GM18517 (cell line): ENCODE data around the gene CDK19.
"Not testable (repeated sequence)": the region's sequence is repeated elsewhere in the genome, so short reads cannot be mapped to it uniquely, and the experiment has no call there.

Experiments used
- ATAC-seq: cut with Tn5 transposase; IDR thresholded peaks from one replicate; pipeline ENCODE4 v1.9.1; 2021; ENCODE audit warnings: mild to moderate bottlenecking, moderate library complexity; ENCODE audit not compliant: unreplicated experiment

CDK19 gene

GRCh38 chr6:110593637-110594036 lies 221.6 kb downstream of the CDK19 start:
- ATAC-seq = no peak

DNA sequence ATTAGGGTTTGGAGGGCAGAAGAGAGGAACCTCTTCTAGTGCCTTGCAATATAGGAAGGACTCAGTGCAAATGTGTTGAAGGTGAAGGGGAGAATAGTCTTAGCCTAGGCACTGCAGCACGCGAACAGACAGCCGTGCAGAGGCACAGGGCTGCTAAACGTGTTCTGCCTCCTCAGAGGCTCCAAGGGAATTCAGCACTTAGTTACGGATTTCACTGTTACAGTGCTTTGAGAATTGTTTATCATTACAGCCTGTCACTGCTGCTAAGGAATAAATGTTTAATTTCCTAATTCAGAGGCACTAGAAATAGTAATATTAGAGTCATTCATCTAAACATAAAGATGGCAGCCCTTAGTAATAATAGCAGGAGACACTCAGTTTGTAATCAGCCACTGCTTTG lies 222.5 kb downstream of the CDK19 start:
- no peak for ATAC-seq

DNA sequence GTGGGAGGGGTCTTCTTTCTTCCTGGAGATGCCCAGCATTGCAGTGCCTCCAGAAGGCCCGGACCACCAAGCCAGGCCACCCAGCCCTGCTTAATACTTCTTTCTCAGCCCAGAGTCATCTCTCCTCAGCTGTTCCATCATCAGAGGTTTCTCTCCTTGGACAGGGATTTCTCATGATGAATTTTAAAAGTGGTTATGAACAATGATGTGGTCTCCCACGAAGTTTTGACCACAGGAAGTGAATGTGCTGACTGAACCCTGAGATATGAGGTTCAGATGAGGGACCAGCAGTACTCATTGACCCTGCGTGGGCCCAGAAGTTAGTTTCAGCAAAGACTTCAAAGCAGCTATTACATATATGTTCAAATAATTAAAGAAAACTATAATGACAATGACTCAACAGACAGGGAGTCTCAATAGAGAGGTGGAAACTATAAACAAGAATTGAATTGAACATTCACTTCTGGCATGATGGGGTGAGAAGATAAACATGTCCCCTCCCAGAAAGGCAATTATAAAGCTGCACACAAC lies 224.4 kb downstream of the CDK19 start:
- no peak for ATAC-seq

DNA sequence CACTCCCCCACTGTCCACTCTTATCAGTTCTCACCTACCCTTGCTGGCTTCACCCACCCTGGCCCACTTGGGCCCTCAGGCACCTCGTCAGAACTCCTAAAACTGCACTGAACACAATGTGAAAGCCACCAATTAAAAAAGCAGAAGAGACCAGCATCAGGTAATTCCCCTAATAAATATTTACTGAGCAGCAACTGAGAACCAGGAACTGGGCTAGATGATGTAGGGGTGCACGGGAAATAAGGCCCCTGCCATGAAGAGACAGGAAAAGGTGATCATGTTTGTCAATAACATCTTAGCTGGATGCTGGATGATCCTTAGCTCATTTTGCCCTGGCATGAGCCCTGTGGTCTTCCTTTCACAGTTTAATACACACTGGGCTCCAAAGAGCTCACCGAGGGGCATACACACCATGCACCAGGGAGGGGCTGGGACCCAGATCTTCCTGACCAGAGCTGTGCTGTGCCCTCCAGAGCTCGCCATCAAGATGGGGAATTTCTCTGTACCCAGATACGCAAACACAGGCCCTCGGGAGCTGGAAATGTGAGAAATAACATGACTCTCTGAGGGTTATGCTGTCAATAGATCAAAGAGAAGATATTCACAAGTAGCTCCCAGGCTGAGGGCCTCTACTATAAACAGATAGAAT lies 225.3 kb downstream of the CDK19 start:
- ATAC-seq = peak; percentile 98

DNA sequence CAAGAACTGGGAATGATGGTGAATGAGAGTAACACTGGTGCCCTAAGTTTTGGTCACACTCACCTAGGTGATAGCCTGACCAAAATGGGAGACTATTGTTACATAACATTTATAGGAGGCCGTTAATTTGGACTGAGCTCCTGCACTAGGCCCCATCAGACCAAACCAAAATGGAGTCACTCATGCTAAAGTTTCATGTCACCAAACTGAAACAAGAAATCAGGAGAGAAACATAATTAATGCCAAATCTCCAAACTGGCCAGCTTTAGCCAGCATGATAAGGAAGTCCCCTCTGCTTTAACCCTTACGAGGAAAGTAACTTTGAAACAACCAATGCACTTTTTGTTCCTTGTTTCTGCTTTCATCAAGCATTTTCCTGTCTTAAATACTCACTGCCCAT lies 227.9 kb downstream of the CDK19 start:
- no peak for ATAC-seq

DNA sequence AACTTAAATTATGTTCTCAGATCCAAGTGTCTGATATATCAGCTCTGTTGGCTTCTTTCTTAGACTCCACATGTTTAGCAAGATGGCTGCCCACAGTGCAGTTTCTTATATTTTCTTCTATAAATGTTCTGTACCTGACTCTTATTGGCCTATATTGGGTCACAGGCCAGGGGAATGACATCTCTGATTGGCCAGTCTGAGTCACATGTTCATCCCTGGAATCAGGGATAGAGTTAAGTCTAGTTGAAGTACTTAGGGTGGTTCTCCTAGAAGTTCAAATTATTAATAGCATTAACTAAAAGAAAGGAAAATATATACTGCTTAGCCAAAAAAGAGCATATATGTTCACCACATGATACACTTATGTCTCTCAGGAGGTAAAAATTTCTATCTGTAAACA lies 233.6 kb downstream of the CDK19 start:
- ATAC-seq = no peak

GRCh38 chr6:110577596-110578167 lies 237.6 kb downstream of the CDK19 start:
- not testable (repeated sequence) for ATAC-seq

- ATAC-seq = no peak
Measured at GRCh38 chr6:110575925-110576463, 239.3 kb downstream of the CDK19 start.

DNA sequence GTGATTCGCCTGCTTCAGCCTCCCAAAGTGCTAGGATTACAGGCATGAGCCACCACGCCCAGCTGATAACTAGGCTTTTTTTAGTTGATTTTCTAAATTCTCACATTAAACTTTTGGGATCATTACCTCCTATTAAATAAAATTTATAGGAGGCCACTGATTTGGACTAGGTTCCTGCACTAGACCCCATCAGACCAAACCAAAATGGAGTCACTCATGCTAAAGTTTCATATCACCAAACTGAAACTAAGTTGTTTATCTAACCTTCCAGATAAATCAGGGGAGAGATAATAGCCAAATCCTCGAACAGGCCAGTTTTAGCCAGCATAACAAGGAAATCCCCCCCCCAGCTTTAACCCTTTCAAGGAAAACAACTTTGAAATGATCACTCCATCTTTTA lies 240.5 kb downstream of the CDK19 start:
- no peak for ATAC-seq

- ATAC-seq = no peak
Measured at GRCh38 chr6:110573537-110573936, 241.7 kb downstream of the CDK19 start.

- no peak for ATAC-seq
Measured at GRCh38 chr6:110573136-110573535, 242.1 kb downstream of the CDK19 start.

DNA sequence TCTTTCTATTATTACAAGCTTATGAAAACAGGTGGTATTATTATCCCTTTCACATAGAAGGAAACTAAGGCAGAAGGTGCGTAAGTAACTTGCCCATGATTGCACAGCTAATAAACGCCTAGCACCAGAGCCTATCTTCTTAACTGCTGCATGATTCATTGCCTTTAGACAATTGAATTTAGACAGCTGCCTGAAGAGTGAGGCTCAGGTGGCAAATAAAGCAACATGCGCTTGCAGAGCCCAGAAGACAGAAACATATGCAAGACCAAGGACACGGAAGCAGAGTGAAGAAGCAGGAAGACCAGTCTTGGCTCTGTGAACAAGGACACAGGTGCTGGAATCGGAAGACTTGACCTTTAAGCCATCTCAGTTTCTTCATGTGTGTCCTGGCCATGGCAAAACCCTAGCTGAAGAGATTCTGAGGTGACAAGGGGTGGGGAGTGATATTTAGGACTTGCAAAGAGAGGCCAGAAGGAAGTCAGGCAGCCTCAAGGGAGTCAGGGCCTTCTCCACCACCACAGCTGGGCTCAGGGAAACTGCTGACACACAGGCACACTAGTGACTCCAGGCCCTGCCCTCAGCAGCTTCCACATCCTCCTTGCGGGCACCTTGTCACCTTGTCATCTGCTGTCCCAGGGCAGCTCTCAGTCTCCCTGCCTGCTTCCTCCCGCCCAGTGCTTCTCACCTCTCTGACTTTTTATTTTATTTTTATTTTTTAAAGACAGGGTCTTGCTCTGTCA lies 247.1 kb downstream of the CDK19 start:
- ATAC-seq = no peak

DNA sequence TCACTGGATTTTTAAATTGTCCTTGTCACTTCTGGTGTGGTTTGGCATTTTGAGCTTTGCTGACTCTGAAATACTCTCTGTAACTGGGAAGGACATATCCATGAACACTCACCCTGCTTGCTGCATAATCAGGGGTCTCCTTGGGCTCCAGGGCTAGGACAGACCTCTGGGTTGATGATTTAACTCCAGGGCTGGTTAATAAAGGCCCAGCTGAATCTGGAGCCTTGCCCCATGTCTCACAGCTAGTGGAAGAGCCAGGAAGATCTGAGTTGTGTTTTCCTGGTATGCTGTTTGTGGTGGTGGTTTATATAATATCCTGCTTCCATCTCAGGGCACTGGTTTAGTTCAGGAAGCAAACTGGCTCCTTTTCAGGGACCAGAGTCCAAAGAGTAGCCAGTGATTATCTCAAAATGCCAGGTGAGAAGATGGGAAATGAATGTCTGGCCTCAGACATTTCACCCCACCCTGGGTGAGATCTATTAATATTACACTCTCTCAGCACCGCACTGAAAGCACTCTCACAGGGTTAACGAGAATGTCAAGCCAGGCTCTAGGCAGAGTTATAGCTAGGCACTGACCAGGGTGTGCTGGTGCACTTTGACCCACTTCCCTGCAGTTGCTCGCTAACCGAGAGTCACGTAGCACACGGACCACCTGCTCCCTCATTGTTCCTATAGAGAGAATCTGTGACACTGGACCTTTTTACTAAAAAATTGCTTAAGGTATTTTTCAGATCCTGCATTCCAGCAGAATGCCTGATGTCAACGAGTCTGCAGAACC lies 248.7 kb downstream of the CDK19 start:
- ATAC-seq = no peak

DNA sequence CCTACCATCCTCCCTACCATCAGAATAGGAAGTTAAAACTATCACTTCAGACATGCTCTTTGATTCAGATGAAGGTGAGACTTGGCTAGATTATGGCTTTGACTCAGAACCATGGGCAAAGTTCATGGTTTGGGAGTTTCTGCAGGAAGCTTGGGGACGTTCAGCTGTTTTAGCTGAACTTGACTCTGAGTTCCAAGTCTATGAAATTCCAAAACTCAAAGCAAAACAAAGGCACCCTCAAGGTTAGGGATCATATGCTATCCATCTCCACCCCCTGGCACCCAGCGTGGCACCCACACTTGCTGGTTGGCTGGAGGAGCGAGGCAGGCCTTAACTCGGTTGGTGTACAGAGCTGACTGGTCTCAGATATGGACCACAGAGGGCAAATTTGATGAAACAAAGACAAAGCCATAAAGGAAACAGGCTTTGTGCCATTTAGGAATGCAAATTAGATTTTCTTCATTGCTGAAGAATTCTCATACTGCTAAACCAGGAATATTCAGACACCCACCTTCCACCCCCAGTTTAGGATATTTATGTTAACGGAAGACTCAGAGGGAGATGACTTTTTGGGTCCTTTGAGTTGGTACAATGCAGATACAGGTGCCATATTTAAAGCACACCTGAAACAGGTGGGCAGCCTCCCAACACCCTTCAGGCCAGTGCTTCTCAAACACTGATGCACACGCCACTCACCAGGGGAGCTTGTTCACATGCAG lies 250.4 kb downstream of the CDK19 start:
- ATAC-seq = no peak

DNA sequence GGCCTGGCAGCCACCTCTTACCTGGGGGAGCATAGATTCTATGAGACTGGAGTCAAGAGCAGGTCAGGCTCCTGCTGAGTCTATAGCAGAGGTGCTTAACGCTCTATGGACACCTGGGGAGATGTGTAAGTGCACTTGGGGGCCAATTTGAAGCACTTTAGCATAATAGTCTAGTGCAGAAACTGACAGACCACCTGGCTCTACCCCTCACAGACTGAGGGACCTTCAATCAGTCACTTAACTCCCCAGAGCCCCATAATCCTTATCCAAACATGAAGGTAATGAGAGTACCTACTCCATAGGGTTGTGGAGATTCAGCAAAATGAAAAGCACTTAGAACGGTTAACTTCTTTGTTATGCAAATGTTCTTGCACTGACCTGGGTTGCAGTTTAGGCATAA lies 251.6 kb downstream of the CDK19 start:
- ATAC-seq = no peak

GRCh38 chr6:110562316-110562915 lies 252.9 kb downstream of the CDK19 start:
- no peak for ATAC-seq

DNA sequence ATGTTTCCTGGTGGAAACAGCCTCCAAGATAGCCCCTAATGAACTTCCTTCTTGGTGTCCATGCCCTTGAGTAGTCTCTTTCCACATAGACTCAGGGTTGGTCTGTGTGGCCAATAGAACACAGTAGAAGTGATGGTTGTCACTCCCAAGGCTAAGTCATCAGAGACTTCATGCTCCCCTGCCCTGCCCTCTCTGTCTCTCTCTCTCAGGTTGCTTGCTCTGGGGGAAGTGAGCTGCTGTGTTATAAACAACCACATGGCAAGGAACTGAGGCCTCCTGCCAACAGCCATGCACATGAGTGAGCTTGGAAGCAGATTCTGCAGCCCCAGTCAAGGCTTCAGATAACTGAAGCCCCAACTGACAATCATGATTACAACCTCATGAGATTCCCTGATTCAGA lies 253.6 kb downstream of the CDK19 start:
- no peak for ATAC-seq

DNA sequence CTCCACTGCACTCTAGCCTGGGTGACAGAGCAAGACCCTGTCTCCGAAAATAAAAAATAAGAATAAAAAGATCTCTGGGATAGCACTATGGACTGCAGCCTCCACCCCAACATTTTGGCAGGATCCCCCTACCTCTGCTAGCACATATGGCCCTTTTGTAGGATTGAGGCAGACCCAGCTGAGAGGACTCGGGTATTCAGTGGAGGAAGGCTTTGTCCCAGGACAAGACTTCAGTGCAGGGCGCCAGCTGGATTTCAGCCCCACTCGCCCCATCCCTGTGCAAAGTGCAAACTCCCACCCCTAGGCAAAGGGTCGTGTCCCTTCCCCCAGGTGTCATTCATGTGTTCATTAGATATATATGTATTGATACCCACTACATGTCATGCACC lies 254.3 kb downstream of the CDK19 start:
- no peak for ATAC-seq

GRCh38 chr6:110560239-110561007 lies 254.8 kb downstream of the CDK19 start:
- peak; percentile 57 for ATAC-seq
